PC-3 (cell line): ENCODE data around the gene ANKRD9. TPM values are rescaled to one million over a fixed set of nuclear protein-coding genes. Genes with fewer than 3 reads are reported as not detected.

Source experiments
- ATAC-seq: fragments of 200-7000 bp; cut with Tn5 transposase; 2 replicates; pipeline ENCODE4 v1.9.1; 2020; ENCODE audit warnings: mild to moderate bottlenecking, moderate library complexity
- BruUV-seq: library from RNA; stranded (reverse); fragments of 400-500 nt; replicated peaks from 2 replicates; lab custom pipeline; 2021; lab: Mats Ljungman, UMichigan
- CTCF ChIA-PET: fragments of 300-600 bp; sonication (Branson Sonifier 250); formaldehyde crosslinking; loops from one replicate; lab custom pipeline; 2022; ENCODE audit warnings: antibody characterized with exemption; lab: Charles Lee
- POLR2A ChIA-PET: fragments of 300-600 bp; sonication (Branson Sonifier 250); formaldehyde crosslinking; loops from one replicate; lab custom pipeline; 2022; ENCODE audit warnings: antibody characterized with exemption; ENCODE audit not compliant: unreplicated experiment; lab: Charles Lee
- DNase-seq: peaks from one replicate; pipeline ENCODE4 v3.0.0-alpha.2; 2015
- H2AFZ ChIP-seq: fragments of 300-600 bp; sonication (generic); 2 replicates; pipeline ENCODE4 v1.6.0; 2016; ENCODE audit warnings: antibody characterized with exemption, low read length
- H3F3A ChIP-seq: fragments of 300-600 bp; sonication (generic); one replicate; pipeline ENCODE4 v1.6.0; 2017; ENCODE audit warnings: antibody characterized with exemption, low read length, control low read depth, mild to moderate bottlenecking; ENCODE audit not compliant: unreplicated experiment
- H3K27ac ChIP-seq: fragments of 300-600 bp; sonication (generic); 2 replicates; pipeline ENCODE4 v1.5.1; 2016; ENCODE audit warnings: mild to moderate bottlenecking, low read length
- H3K27me3 ChIP-seq: fragments of 300-600 bp; sonication (generic); 2 replicates; pipeline ENCODE4 v1.6.1; 2016; ENCODE audit warnings: low read length, mixed read lengths
- H3K36me3 ChIP-seq: fragments of 300-600 bp; sonication (generic); 2 replicates; pipeline ENCODE4 v1.6.1; 2016; ENCODE audit warnings: low read depth, mixed run types, low read length, mixed read lengths
- H3K4me1 ChIP-seq: fragments of 300-600 bp; sonication (generic); 2 replicates; pipeline ENCODE4 v1.5.1; 2016; ENCODE audit warnings: low read length; ENCODE audit not compliant: insufficient read depth
- H3K4me2 ChIP-seq: fragments of 300-600 bp; sonication (generic); 2 replicates; pipeline ENCODE4 v1.6.0; 2016; ENCODE audit warnings: low read length
- H3K4me3 ChIP-seq: fragments of 300-600 bp; sonication (generic); 2 replicates; pipeline ENCODE4 v1.5.1; 2016; ENCODE audit warnings: mild to moderate bottlenecking, low read length, mixed read lengths
- H3K79me2 ChIP-seq: fragments of 300-600 bp; sonication (generic); 2 replicates; pipeline ENCODE4 v1.6.1; 2017; ENCODE audit warnings: low read length, mixed read lengths
- H3K9ac ChIP-seq: fragments of 300-600 bp; sonication (generic); 2 replicates; pipeline ENCODE4 v1.6.0; 2016; ENCODE audit warnings: mild to moderate bottlenecking, low read length
- H3K9me2 ChIP-seq: fragments of 300-600 bp; sonication (generic); replicated peaks from 2 replicates; pipeline ENCODE4 v1.6.1; 2016; ENCODE audit warnings: mixed run types, low read length, mixed read lengths
- H3K9me3 ChIP-seq: fragments of 300-600 bp; sonication (generic); 2 replicates; pipeline ENCODE4 v1.6.1; 2016; ENCODE audit warnings: low read length, mixed read lengths
- H4K20me1 ChIP-seq: fragments of 300-600 bp; sonication (generic); 2 replicates; pipeline ENCODE4 v1.6.1; 2016; ENCODE audit warnings: low read length, mixed read lengths
- CTCF ChIP-seq: fragments of 300-600 bp; sonication (generic); conservative IDR thresholded peaks from 2 replicates; pipeline ENCODE4 v1.5.1; 2017; ENCODE audit warnings: antibody characterized with exemption, low read depth, mild to moderate bottlenecking, low read length
- EZH2 ChIP-seq: fragments of 300-600 bp; sonication (generic); IDR thresholded peaks from one replicate; pipeline ENCODE4 v1.6.1; 2017; ENCODE audit warnings: antibody characterized with exemption, mild to moderate bottlenecking, low read length; ENCODE audit not compliant: unreplicated experiment
- EZH2phosphoT487 ChIP-seq: fragments of 300-600 bp; sonication (generic); IDR thresholded peaks from 2 replicates; pipeline ENCODE4 v1.6.1; 2018; ENCODE audit warnings: mild to moderate bottlenecking, antibody characterized with exemption, low read length, borderline replicate concordance
- intact Hi-C: fragments of 100-400 bp; cut with micrococcal nuclease; formaldehyde crosslinking; loops from 2 replicates; pipeline ENCODE4 v1.9.0; 2023
- total RNA-seq: library from RNA; depleted of rRNA; stranded (reverse); fragments of >200 nt; gene quantifications from 2 replicates; pipeline ENCODE4 v1.2.3, GENCODE V29; 2014

Gene ANKRD9
- total RNA-seq, 1 experiment from 2014 or later, result 52.6 TPM

GRCh38 chr14:102525929-102526497 is 16.4 kb upstream of the ANKRD9 start:
- no TSS peak for BruUV-seq
- Histone ChIP-seq H3F3A (no peaks in the 10 kb centered on the region), H3K36me3 (no peaks in the 10 kb centered on the region), H3K79me2 (no peaks in the 10 kb centered on the region), H3K4me1 (peaks cover 40% of the 10 kb centered on the region), H3K9me3 (no peaks in the 10 kb centered on the region), H3K27ac (peak overlapping the region; percentile 89), H4K20me1 (no peaks in the 10 kb centered on the region), H2AFZ (peak overlapping the region; percentile 24), H3K4me3 (peak overlapping the region; percentile 68), H3K9me2 (no peaks in the 10 kb centered on the region), H3K27me3 (no peaks in the 10 kb centered on the region), H3K4me2 (peak overlapping the region; percentile 85), H3K9ac (peak overlapping the region; percentile 79)
- ChIA-PET CTCF (interaction anchor here (1.7 kb wide), 1 partner anchor 65 kb away, joined by 13 read pairs; no protein-coding TSS in a partner anchor), POLR2A (no interaction called here)
- intact Hi-C loops, result loop anchor here (2.0 kb wide), 1 partner anchor 169 kb away; no protein-coding TSS in a partner anchor
- DNase-seq (no peak), ATAC-seq (no peak)
- TF ChIP-seq EZH2phosphoT487, result no peak
- TF ChIP-seq CTCF, result no peak
- no peak for TF ChIP-seq EZH2

- no peak for TF ChIP-seq EZH2phosphoT487
- no peak for TF ChIP-seq CTCF
- no peak for TF ChIP-seq EZH2
- no peaks in the 10 kb centered on the region for H3K9me3 ChIP-seq
- H3K4me2 ChIP-seq, result peak overlapping the region; percentile 85
- peak overlapping the region; percentile 89 for H3K27ac ChIP-seq
- DNase-seq, result peak; percentile 82
- H3K9me2 ChIP-seq, result no peaks in the 10 kb centered on the region
- intact Hi-C loops, result loop anchor here (2.0 kb wide), 1 partner anchor 169 kb away; no protein-coding TSS in a partner anchor
- POLR2A ChIA-PET, result interaction anchor here (1.0 kb wide), 1 partner anchor 19 kb away, joined by 5 read pairs; no protein-coding TSS in a partner anchor
- TSS peak; percentile 89 for BruUV-seq
- H3F3A ChIP-seq, result no peaks in the 10 kb centered on the region
- no peaks in the 10 kb centered on the region for H3K36me3 ChIP-seq
- H3K79me2 ChIP-seq, result no peaks in the 10 kb centered on the region
- H2AFZ ChIP-seq, result peak overlapping the region; percentile 62
- peak overlapping the region; percentile 68 for H3K4me3 ChIP-seq
- ATAC-seq, result peak; percentile 42
- H4K20me1 ChIP-seq, result no peaks in the 10 kb centered on the region
- peaks cover 36% of the 10 kb centered on the region for H3K4me1 ChIP-seq
- H3K27me3 ChIP-seq, result no peaks in the 10 kb centered on the region
- CTCF ChIA-PET, result interaction anchor here (0.6 to 1.7 kb wide), 5 partner anchors 66 to 169 kb away, joined by 3 to 13 read pairs (median 4); no protein-coding TSS in a partner anchor
- H3K9ac ChIP-seq, result peak overlapping the region; percentile 79
Measured at GRCh38 chr14:102525219-102525928, 15.8 kb upstream of the ANKRD9 start.
